Loucy (cell line): Measurements from ENCODE around the gene PPFIA4.

Source experiments
- EZH2phosphoT487 ChIP-seq: fragments of 200-600 bp; IDR thresholded peaks from 2 replicates; pipeline ENCODE4 v1.6.1; 2018; ENCODE audit warnings: antibody characterized with exemption, mild to moderate bottlenecking, moderate library complexity, borderline replicate concordance
- TF ChIP-seq, protein P1 (sequence below): fragments of 200-600 bp; sonication (generic); conservative IDR thresholded peaks from 2 replicates; pipeline ENCODE4 v1.5.1; 2014; ENCODE audit warnings: mild to moderate bottlenecking, antibody characterized with exemption, low read length

DNA sequence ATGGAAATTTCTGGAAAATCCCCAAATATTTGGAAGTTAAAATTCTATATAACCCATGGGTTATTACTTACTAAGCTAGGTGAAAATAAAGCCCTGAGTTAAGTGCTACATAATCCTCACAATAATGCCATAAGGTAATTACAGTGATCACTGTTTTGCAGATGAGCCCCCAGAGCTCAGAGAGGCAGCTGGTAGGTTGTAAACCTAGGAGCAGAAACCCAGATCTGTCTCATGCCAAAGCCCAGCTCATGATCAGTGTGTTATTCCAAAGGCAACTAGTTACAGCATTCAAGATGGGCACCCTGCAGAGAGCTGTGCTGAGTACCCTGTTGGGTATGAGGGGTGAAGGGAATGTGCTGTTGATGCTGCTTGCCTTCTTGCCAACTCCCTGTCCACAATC is 70.3 kb downstream of the PPFIA4 start:
- no peak for TF ChIP-seq EZH2phosphoT487
- TF ChIP-seq, protein P1, sequence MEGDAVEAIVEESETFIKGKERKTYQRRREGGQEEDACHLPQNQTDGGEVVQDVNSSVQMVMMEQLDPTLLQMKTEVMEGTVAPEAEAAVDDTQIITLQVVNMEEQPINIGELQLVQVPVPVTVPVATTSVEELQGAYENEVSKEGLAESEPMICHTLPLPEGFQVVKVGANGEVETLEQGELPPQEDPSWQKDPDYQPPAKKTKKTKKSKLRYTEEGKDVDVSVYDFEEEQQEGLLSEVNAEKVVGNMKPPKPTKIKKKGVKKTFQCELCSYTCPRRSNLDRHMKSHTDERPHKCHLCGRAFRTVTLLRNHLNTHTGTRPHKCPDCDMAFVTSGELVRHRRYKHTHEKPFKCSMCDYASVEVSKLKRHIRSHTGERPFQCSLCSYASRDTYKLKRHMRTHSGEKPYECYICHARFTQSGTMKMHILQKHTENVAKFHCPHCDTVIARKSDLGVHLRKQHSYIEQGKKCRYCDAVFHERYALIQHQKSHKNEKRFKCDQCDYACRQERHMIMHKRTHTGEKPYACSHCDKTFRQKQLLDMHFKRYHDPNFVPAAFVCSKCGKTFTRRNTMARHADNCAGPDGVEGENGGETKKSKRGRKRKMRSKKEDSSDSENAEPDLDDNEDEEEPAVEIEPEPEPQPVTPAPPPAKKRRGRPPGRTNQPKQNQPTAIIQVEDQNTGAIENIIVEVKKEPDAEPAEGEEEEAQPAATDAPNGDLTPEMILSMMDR: no peak
